GM12878 (cell line): ENCODE results near the gene ETV6. TPM values are rescaled to one million over a fixed set of nuclear protein-coding genes. Genes with fewer than 3 reads are reported as not detected.

ENCODE experiments used
- CREB1 ChIP-seq: IDR thresholded peaks from 2 replicates; pipeline ENCODE4 v1.6.1; 2012; ENCODE audit warnings: low read depth, mild to moderate bottlenecking, inconsistent platforms
- DPF2 ChIP-seq: fragments of 450-650 bp; IDR thresholded peaks from 2 replicates; pipeline ENCODE4 v1.6.1; 2017; ENCODE audit warnings: mild to moderate bottlenecking
- EGR1 ChIP-seq, 2 experiments: IDR thresholded peaks; 1 replicate in 1 of 2; 2 replicates in 1 of 2; pipeline ENCODE4 v1.6.1; 2011 to 2012; ENCODE audit warnings: low read depth in 2 of 2, low read length in 2 of 2, borderline replicate concordance in 1 of 2, mild to moderate bottlenecking in 1 of 2, moderate library complexity in 1 of 2
- EP300 ChIP-seq, 2 experiments: fragments of 150-350 bp in 1 of 2; IDR thresholded peaks; 2 replicates each; pipeline ENCODE4 v1.6.1; 2011 to 2012; ENCODE audit warnings: low read depth in 2 of 2, low read length in 2 of 2, borderline replicate concordance in 1 of 2, improper control_type of control experiment in 1 of 2, inconsistent platforms in 1 of 2; ENCODE audit not compliant: control insufficient read depth in 1 of 2
- IRF4 ChIP-seq: IDR thresholded peaks from 2 replicates; pipeline ENCODE4 v1.6.1; 2011; ENCODE audit warnings: low read depth, low read length
- KDM1A ChIP-seq: fragments of 200-600 bp; sonication (generic); IDR thresholded peaks from 2 replicates; pipeline ENCODE4 v1.6.1; 2016; ENCODE audit warnings: borderline replicate concordance
- NR2C1 ChIP-seq: fragments of 450-650 bp; IDR thresholded peaks from 2 replicates; pipeline ENCODE4 v1.6.1; 2017; ENCODE audit warnings: antibody characterized with exemption, mild to moderate bottlenecking, moderate library complexity
- POLR2A ChIP-seq: IDR thresholded peaks from 2 replicates; pipeline ENCODE4 v1.6.1; 2011; ENCODE audit warnings: low read depth, mild to moderate bottlenecking, low read length
- RBBP5 ChIP-seq: fragments of 200-600 bp; sonication (generic); conservative IDR thresholded peaks from 2 replicates; pipeline ENCODE4 v1.6.1; 2016
- TBL1XR1 ChIP-seq: IDR thresholded peaks from 2 replicates; pipeline ENCODE4 v1.6.1; 2012; ENCODE audit warnings: low read depth, low read length, improper control_type of control experiment
- ZBTB4 ChIP-seq: fragments of 450-650 bp; formaldehyde crosslinking; IDR thresholded peaks from 2 replicates; pipeline ENCODE4 v1.4.0; 2022; ENCODE audit warnings: mild to moderate bottlenecking, moderate library complexity
- ZSCAN29 ChIP-seq: fragments of 450-650 bp; IDR thresholded peaks from 2 replicates; pipeline ENCODE4 v1.6.1; 2017; ENCODE audit warnings: mild to moderate bottlenecking, moderate library complexity
- polyA plus RNA-seq, 11 experiments: library from polyadenylated mRNA; depleted of rRNA in 4 of 11; unstranded in 6 of 11; stranded (reverse) in 5 of 11; fragments of >200 nt; fragmentation: Nextera tagmentation in 4 of 11; fragmentation: Illumina TruSeq in 1 of 11; extraction: Ambion mirVana in 4 of 11; extraction: Trizol in 1 of 11; gene quantifications; 1 replicate in 1 of 11; 2 replicates in 10 of 11; pipeline versions ENCODE4 v1.2.1 to v1.2.3, GENCODE V29; 2011 to 2016; ENCODE audit warnings: inconsistent platforms in 2 of 11, missing spikeins in 2 of 11, low read depth in 1 of 11
- total RNA-seq, 4 experiments: library from RNA; depleted of rRNA in 3 of 4; stranded (reverse); fragments of >200 nt in 3 of 4; fragmentation: Illumina TruSeq in 1 of 4; extraction: Trizol in 1 of 4; gene quantifications; 2 replicates each; pipeline versions ENCODE4 v1.2.1 to v1.2.3, GENCODE V29; 2013 to 2021

Gene ETV6
- total and polyA plus RNA-seq, 10 of the 15 experiments (the other 5 are each of a cell fraction or from before 2014, with no cell fraction given) = 6.6 to 74.8 (median 24.6) TPM

DNA sequence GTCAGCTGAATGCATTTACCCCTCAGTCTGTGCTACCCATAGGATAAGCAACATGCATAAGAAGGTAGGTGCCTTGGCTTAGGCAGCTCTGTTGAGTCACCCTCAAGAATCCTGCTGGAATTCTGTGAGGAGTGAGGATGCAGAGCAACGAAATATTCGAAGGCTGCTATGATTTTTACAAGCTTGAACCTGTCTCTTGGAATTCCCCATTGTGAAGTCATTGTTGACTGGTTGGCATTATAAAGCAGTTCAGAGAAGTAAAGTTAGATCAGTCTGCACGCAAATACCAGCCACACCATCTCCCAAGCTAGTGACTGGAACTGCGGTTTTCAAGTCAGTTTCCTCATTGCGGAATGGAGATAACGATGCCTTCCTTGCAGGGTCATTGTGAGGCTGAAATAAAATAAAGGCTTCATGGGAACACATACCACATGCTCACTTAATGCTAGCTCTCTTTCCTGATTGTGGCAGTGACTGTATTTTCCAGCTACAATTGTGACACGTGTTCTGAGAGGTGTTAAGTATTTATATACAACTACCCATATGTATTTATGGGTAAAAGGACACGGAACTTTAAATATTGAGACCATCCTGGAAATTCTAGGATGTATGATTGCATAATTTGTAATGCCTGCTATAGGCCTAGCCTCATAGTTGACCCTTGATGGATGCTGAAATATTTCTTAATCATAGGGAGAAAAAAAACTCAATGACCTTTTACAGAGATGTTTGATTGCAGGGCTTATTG, 96.7 kb downstream of the ETV6 start (continued):
- TF ChIP-seq POLR2A = peak; percentile 46; the same call in 1 of the 2 replicates
- TF ChIP-seq IRF4 = peak; percentile 49
- TF ChIP-seq EGR1 (IDR thresholded peaks at IDR 0.05; ENCODE audit: borderline replicate concordance in 1 of 2, low read depth in 2 of 2, low read length in 2 of 2) = no peak
- peak; percentile 80; the same call in 1 of the 2 replicates for TF ChIP-seq ZSCAN29
- peak; percentile 91 to 94 for TF ChIP-seq EP300 (IDR thresholded peaks at IDR 0.05; ENCODE audit: borderline replicate concordance in 1 of 2, control insufficient read depth in 1 of 2, low read depth in 2 of 2, low read length in 2 of 2)
- no peak for TF ChIP-seq KDM1A
- no peak for TF ChIP-seq ZBTB4
- peak; percentile 58; the same call in 1 of the 2 replicates for TF ChIP-seq CREB1
- TF ChIP-seq DPF2 = peak; percentile 76
- TF ChIP-seq NR2C1 = 0 out of 2 replicates have a peak, but pooled peaks have one; percentile 17
- peak; percentile 64; the same call in 1 of the 2 replicates for TF ChIP-seq TBL1XR1
- TF ChIP-seq RBBP5 = no peak
